Effector CD4-positive, alpha-beta T cell (primary cell): Measurements from ENCODE around the gene TTC34.
"Not testable (repeated sequence)": the region's sequence is repeated elsewhere in the genome, so short reads cannot be mapped to it uniquely, and the experiment has no call there.

ENCODE experiments used
- DNase-seq: peaks from one replicate; pipeline ENCODE4 v3.0.0-alpha.2; 2020

The TTC34 gene

GRCh38 chr1:2639607-2640521 is 161.6 kb downstream of the TTC34 start:
- DNase-seq = no peak

GRCh38 chr1:2639203-2639602 is 162.3 kb downstream of the TTC34 start:
- DNase-seq = no peak

DNA sequence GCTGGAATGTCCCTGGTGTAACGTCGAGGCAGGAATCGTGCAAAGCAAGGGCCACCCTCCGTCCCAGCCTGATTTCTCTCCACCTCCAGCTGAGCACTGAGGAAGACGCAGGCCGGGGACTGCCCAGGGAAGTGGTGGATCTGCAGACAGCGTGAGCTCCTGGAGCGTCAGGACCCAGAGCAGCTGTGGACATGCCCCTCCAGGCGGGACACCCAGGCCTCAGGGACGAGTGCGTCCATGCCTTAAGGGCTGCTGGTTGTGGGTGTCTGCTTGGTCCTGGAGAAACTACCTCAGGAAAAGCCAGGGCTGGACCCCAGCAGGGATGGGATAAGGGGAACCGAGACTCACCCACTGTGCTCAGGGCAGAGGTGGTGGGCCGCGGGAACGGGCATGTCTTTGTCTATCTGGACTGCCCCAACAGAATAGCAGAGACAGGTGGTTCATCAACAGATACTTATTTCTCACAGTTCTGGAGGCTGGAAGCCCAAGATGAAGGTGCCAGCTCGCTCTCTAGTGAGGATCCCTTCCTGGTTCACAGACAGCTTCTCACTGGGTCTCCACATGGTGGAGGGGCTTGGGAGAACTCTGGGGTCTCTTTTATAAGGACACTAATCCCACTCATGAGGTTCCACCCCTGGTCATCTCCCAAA is 162.9 kb downstream of the TTC34 start:
- no peak for DNase-seq

DNA sequence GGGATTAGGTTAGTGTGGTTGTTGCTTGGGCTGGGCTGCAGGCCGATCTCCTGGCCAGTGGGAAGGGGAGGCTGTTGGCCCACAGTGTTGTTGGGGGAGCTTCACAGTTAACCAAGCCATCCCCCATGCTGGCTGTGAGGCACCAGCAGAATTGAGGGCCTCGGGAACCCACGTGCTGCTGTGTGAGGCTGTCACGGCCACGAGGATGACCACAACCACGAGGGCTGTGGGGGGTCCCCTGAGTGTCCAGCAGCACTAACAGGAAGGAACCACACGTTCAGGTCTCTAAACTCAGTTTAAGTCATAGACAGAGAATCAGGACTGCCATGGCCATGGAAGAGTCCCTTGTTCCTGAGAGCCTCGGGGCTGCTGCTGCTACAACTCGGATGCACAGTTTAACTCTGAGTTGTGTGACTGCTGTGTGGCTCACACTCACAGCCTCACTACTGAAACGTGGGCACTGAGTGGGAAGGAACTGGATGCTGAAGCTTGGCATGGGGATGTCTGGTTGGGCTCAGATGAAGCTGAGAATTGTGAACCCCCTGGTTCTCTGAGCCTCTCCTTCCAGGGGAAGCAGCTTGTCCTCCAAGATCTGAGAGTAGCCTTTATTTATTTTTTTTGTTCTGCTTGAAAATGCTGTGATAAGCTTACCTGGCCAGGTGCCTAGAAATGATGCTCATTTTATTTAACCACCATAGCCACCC is 163.9 kb downstream of the TTC34 start:
- DNase-seq = no peak

DNA sequence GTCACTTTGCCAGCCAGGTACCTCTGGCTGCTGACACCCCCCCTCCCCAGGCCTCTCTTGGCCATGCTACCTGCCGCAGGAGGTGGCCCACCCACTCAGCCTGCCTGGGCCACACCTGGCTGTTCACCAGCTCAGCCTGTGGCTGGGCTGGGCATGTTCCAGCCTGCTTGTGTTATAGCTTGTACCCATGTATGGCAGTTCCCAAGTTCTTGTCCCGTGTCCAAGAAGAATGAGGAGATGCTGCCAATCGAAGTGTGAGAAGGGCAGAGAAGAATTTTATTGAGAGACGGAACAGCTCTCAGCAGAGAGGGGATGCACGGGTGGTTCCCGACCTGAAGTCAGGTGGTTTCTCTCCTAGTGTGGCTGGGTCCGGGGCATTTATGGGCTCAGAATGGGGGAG is 164.8 kb downstream of the TTC34 start:
- DNase-seq = no peak

DNA sequence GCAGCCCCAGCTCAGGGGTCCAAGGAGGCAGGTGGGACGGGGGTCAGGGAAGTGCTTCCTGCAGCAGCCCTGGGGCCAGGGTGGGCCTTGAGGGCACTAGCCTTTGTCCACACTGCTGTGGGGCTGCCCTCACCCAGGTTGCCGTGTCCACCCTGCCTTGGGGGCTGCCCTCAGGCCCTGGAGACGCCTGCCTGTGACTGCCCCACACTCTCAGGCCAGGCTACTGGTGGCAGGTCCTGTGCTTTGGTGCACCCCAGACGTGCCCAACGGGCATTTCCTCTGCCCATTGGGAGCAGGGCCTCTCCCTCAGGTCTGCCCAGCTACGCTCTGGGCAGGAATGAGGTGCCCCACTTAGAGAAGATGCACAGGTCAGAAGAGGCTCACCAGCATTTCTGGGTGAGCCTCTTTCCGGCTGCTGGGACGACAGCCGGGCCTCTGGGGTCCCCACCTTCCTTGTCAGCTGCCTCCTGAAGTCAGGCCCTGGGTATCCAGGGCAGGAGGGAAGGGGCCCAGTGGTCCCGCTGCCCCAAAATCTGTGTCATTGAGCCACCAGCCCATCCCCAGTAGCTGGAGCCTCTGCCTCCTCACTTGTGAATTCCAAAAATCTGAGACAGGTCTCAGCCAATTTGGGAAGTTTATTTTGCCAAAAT is 166.0 kb downstream of the TTC34 start:
- DNase-seq = no peak

- DNase-seq = no peak
Measured at GRCh38 chr1:2633936-2634491, 167.5 kb downstream of the TTC34 start.

DNA sequence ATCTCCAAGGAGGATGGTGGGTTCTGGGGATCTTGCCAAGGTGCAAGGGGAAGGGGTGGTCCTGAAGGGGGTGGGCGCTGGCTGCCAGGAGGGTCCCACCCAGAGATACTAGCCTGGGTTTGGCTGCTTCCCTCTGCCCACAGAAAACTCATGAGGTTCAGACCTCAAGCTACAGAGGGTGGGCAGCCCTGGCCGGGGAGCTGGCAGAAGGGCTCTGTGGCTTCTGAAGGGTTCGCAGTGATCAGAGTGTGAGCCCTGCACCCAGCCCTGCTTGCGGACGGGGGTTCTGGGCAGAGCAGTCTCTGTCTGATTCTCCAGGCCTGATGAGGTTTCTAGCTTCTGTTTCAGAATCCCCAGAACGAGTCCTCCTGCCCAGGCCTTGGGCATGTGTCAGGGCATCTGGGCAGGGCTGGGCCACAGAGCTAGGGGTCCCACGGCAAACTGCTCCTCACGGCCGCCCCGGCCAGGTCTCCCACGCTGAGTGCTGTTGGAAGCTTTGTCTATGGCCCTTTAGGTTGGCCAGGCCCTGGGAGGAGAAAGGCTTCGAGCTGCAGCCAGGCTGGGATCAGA is 168.0 kb downstream of the TTC34 start:
- no peak for DNase-seq

- no peak for DNase-seq
Measured at GRCh38 chr1:2632561-2633361, 168.7 kb downstream of the TTC34 start, which contains the start of gene MMEL1. MMEL1 (minus strand) TSS chr1:2633016; CDS start chr1:2629484, 3,532 bp downstream.

- no peak for DNase-seq
Measured at GRCh38 chr1:2632051-2632430, 169.5 kb downstream of the TTC34 start.

GRCh38 chr1:2631136-2632050 is 170.1 kb downstream of the TTC34 start:
- no peak for DNase-seq

- DNase-seq = no peak
Measured at GRCh38 chr1:2630498-2631135, 170.9 kb downstream of the TTC34 start.

- DNase-seq = no peak
Measured at GRCh38 chr1:2629627-2630497, 171.6 kb downstream of the TTC34 start.

- DNase-seq = no peak
Measured at GRCh38 chr1:2628933-2629626, 172.4 kb downstream of the TTC34 start.

DNA sequence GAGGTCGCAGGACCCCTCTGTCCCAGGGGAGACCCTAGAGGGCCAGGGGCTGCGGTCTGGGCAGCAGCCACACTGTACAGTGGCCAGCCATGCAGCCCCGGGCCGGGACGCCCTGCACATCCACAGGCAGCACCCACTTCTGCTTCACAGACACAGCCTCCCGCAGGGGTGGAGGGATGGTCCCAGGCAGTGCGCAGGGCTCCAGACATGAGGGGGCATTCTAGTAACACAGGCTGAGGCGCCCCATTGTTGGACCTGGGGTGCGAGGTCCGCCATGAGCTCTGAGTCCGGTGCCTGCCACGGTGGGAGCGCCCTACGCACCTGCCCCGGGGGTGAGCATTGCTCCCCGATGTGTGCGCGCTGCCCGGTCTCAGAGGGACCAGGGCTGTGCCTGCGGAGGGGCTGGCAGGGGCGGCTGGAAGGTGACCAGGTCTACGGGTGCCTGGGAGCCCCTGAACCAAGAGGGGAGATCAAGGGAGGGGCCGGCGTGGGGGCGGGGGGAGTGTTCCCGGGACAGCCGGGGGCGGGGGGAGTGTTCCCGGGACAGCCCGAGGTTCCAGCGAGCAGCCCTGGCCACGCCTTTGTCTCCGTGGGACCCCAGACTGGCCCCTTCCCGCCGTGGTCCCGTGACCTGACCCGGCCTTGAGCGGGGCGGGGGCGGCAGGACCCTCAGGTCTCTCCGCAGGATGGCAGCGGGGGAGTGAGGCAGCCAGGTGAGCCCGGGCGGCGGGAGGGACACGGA is 173.1 kb downstream of the TTC34 start:
- no peak for DNase-seq

DNA sequence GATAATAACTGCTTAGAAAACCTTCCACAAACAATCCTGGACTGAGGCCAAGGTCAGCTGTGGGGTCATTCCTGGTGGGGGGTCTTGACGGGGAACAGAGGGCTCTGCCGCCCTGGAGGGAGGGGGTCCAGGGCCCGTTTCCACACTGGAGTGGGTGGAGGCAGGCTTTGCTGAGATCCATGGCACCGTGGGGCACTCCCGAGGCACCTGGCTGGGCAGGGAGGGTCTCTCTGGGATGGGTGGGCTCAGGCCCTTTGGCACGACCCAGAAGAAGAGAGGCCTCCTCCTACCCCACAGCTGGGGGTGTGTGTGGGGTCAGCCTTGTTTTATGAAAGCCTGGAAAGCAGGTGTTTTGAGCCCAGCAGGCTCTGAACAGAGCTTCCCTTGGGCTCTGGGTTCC is 173.7 kb downstream of the TTC34 start:
- DNase-seq = no peak

DNA sequence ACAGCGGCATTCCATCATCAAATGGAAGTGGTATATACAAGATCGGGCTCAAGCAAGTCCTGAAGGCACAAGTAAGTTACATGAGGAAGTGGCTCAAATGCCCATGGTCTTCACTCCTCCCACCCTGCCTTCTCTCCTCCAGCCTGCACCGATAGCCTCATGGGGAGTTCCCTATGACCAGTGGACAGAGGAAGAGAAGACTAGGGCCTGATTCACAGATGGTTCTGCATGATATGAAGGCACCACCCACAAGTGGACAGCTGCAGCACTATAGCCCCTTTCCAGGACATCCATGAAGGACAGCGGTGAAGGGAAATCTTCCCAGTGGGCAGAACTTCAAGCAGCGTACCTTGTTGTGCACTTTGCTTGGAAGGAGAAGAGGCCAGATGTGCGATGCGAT is 175.7 kb downstream of the TTC34 start:
- DNase-seq = not testable (repeated sequence)
